Measurements from ENCODE around the gene BCR. TPM values are rescaled to one million over a fixed set of nuclear protein-coding genes. Genes with fewer than 3 reads are reported as not detected.

The BCR gene
- polyA plus RNA-seq, 1 donor from 2014 or later: 57.5 TPM

- no peak for TF ChIP-seq POLR2AphosphoS5 (IDR thresholded peaks at IDR 0.05)
- no peak for TF ChIP-seq SMC3 (conservative IDR thresholded peaks at IDR 0.05; ENCODE audit: poor library complexity)
- TF ChIP-seq EP300 (conservative IDR thresholded peaks at IDR 0.05; ENCODE audit: poor library complexity, severe bottlenecking): no peak
- no peak for TF ChIP-seq TAF1 (IDR thresholded peaks at IDR 0.05; ENCODE audit: low read depth)
- no peak for TF ChIP-seq CTCF (IDR thresholded peaks at IDR 0.05; ENCODE audit: poor library complexity, severe bottlenecking)
- TF ChIP-seq MXI1 (conservative IDR thresholded peaks at IDR 0.05; ENCODE audit: poor library complexity, severe bottlenecking): no peak
- no peak for TF ChIP-seq REST (IDR thresholded peaks at IDR 0.05; ENCODE audit: borderline replicate concordance)
- TF ChIP-seq EZH2 (IDR thresholded peaks at IDR 0.05; ENCODE audit: borderline replicate concordance, insufficient read depth, low read length, poor library complexity, severe bottlenecking): no peak
- no peak for TF ChIP-seq RAD21 (conservative IDR thresholded peaks at IDR 0.05)
- no peaks in the 10 kb centered on the region for H4K20me1 ChIP-seq (ENCODE audit: insufficient read depth)
- peak overlapping the region; percentile 91 for H3K4me3 ChIP-seq (ENCODE audit: low read length)
- H3K79me2 ChIP-seq (replicated peaks; ENCODE audit: insufficient read depth, low read length): peaks cover 5% of the 10 kb centered on the region
- H3K9me3 ChIP-seq (ENCODE audit: low read length): no peaks in the 10 kb centered on the region
- H3K27ac ChIP-seq (ENCODE audit: low read length): peak overlapping the region; percentile 70
- peaks cover 4% of the 10 kb centered on the region for H3F3A ChIP-seq (ENCODE audit: insufficient read depth, low read length, poor library complexity, severe bottlenecking)
- H3K9me2 ChIP-seq (ENCODE audit: insufficient read depth, low read length): no peaks in the 10 kb centered on the region
- peak overlapping the region; percentile 42 for H3K4me2 ChIP-seq (ENCODE audit: low read length)
- H3K27me3 ChIP-seq (ENCODE audit: insufficient read depth, low read depth, low read length): no peaks in the 10 kb centered on the region
- H3K36me3 ChIP-seq (ENCODE audit: insufficient read depth, low read length): no peaks in the 10 kb centered on the region
- H2AFZ ChIP-seq (ENCODE audit: low read depth, low read length): no peak overlapping the region
- peak overlapping the region; percentile 40 for H3K9ac ChIP-seq (ENCODE audit: low read length)
These were observed 35.9 kb upstream of the BCR start for GRCh38 chr22:23144432-23144831.

GRCh38 chr22:23144932-23145877, 35.1 kb upstream of the BCR start, which contains the start of gene RAB36:
Gene RAB36, plus strand, starts transcription at chr22:23145477. Its CDS starts 1,140 bp downstream, at chr22:23146617.
- Histone ChIP-seq H3K79me2 (replicated peaks; ENCODE audit: insufficient read depth, low read length) (peaks cover 5% of the 10 kb centered on the region), H3K4me3 (ENCODE audit: low read length) (peak within 1 kb of the TSS; percentile 91), H3K9me3 (ENCODE audit: low read length) (no peaks in the 10 kb centered on the region), H3K36me3 (ENCODE audit: insufficient read depth, low read length) (no peaks in the 10 kb centered on the region), H3K9ac (ENCODE audit: low read length) (peak within 1 kb of the TSS; percentile 78), H3K27ac (ENCODE audit: low read length) (peak within 1 kb of the TSS; percentile 72), H4K20me1 (ENCODE audit: insufficient read depth) (no peaks in the 10 kb centered on the region), H2AFZ (ENCODE audit: low read depth, low read length) (peak within 1 kb of the TSS; percentile 54), H3K27me3 (ENCODE audit: insufficient read depth, low read depth, low read length) (no peaks in the 10 kb centered on the region), H3K9me2 (ENCODE audit: insufficient read depth, low read length) (no peaks in the 10 kb centered on the region), H3F3A (ENCODE audit: insufficient read depth, low read length, poor library complexity, severe bottlenecking) (peaks cover 4% of the 10 kb centered on the region), H3K4me2 (ENCODE audit: low read length) (peak within 1 kb of the TSS; percentile 100)
- peak; percentile 97 for TF ChIP-seq MXI1 (conservative IDR thresholded peaks at IDR 0.05; ENCODE audit: poor library complexity, severe bottlenecking)
- TF ChIP-seq REST (IDR thresholded peaks at IDR 0.05; ENCODE audit: borderline replicate concordance): no peak
- TF ChIP-seq EZH2 (IDR thresholded peaks at IDR 0.05; ENCODE audit: borderline replicate concordance, insufficient read depth, low read length, poor library complexity, severe bottlenecking): no peak
- peak; percentile 51 for TF ChIP-seq POLR2AphosphoS5 (IDR thresholded peaks at IDR 0.05)
- peak; percentile 51 for TF ChIP-seq SMC3 (conservative IDR thresholded peaks at IDR 0.05; ENCODE audit: poor library complexity)
- TF ChIP-seq EP300 (conservative IDR thresholded peaks at IDR 0.05; ENCODE audit: poor library complexity, severe bottlenecking): peak; percentile 46
- TF ChIP-seq RAD21 (conservative IDR thresholded peaks at IDR 0.05): no peak
- no peak for TF ChIP-seq CTCF (IDR thresholded peaks at IDR 0.05; ENCODE audit: poor library complexity, severe bottlenecking)
- no peak for TF ChIP-seq TAF1 (IDR thresholded peaks at IDR 0.05; ENCODE audit: low read depth)
